GM12872 (cell line): ENCODE measurements around the gene NFIA.

Experiments used
- TF ChIP-seq, protein P1 (sequence below): IDR thresholded peaks from 3 replicates; pipeline ENCODE4 v1.5.1; 2011; ENCODE audit warnings: low read depth, mild to moderate bottlenecking, low read length, moderate library complexity; ENCODE audit not compliant: insufficient read depth

The NFIA gene

DNA sequence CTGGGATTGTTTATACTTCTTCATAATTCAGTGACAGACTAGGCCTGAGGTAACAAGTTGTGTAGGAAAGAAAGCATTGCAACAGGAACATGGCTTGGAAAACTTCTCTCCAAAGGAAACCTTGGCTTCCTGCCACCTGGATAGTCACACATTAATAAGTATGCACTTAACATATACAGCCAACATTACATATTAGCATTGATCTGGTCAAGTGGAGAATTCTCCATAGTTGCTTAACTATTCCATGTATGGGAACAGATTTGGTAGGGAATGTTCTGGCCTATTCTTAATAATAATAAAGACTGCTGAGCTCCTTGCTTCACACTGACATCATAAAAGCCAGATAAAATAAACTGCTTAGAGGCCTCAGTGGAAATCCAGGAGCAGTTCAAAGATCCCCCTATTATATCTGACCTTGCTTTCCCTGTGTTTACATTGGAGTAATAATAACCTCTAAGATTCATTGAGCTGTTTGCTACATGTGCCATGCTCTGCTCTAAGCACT, 27.2 kb upstream of the NFIA start:
- TF ChIP-seq, protein P1, sequence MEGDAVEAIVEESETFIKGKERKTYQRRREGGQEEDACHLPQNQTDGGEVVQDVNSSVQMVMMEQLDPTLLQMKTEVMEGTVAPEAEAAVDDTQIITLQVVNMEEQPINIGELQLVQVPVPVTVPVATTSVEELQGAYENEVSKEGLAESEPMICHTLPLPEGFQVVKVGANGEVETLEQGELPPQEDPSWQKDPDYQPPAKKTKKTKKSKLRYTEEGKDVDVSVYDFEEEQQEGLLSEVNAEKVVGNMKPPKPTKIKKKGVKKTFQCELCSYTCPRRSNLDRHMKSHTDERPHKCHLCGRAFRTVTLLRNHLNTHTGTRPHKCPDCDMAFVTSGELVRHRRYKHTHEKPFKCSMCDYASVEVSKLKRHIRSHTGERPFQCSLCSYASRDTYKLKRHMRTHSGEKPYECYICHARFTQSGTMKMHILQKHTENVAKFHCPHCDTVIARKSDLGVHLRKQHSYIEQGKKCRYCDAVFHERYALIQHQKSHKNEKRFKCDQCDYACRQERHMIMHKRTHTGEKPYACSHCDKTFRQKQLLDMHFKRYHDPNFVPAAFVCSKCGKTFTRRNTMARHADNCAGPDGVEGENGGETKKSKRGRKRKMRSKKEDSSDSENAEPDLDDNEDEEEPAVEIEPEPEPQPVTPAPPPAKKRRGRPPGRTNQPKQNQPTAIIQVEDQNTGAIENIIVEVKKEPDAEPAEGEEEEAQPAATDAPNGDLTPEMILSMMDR, result no peak

- TF ChIP-seq, protein P1, result no peak
Measured at GRCh38 chr1:61056196-61056572, 26.2 kb upstream of the NFIA start.

DNA sequence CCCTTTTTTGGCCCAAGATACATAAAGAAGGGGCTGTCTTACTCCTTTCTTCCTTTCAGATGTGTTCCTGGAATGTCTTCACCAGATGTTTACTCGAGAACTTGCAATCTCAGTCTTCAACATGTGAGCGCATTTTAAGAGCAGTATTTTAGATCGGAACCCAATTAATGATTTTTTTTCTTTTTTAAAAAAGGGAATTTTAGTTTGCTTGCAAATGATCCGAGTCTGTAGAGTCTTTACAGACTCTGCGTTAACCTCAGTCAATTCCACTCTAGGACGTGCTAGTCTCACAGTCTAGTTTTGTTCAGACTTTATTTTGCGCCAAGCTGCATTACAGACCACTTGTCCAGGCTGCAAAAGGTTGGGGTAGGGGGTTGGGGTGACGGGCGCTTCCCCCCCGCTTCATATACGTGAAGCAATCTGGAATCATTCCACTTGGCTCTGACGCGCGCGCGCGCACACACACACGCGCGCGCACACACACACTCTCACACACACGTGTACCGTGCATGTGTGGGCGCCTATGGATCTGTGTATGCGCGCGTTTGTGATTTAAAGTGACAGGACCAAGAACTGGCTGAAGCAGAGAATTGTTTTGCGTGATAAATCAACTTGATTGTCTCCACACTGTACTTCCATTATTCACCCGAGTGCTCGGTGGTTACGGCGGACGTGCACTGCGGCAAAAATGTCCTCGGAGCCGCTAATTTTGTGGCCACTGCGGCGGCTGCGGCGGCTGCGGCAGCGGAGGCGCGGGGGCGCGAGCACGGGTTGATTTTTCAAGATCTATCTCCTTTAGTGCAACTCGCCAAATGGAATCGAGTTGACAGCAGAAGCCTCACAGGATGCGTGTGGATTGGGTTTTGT, 25.6 kb upstream of the NFIA start:
- TF ChIP-seq, protein P1, result no peak

GRCh38 chr1:61058483-61059245, 23.7 kb upstream of the NFIA start:
- TF ChIP-seq, protein P1, result no peak

DNA sequence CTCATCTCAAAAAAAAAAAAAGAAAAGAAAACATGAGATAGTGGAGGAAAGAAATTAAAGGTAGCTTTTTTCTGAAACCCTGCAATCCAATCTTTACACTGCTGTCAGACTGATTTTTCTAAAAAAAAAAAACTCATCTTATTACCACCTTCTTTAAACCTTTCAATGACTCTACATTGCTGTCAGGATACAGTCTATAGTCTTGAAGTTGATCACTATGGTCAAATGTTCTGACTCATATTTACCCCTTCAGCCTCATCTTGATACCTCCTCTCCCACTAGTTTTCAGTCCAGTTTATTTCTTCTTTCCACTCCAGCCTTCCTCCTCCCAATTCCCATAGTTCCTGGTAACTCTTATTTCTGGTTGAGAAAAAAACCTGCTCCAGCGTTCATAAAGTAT, 17.7 kb upstream of the NFIA start:
- TF ChIP-seq, protein P1, result no peak

DNA sequence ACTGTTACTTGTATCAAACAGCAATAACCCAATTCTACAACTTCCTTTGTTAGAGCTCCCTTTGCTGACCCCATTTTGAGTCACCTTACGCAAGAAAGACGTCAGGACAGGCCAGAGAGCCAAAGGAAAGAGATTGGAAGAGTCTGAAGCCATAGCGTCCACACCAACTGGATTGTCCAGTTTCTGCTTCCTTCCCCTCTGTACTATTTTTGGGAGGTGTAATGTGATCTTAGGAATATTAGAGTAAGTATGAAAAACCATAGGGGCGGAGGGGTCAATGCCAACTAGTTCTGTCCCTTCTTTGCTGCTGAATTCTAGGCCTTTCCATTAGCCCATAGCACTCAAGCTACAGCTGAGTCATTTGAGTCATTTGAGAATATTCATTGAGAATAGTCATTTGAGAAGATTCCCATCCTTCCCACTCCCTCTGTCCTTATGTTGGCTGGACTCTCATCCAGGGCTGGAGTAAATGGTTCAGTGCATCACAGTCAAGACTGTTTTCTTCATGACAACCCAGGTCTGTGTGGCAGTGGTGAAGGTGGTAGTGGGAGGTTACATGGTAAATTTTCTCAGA, 14.8 kb upstream of the NFIA start:
- TF ChIP-seq, protein P1, result no peak

DNA sequence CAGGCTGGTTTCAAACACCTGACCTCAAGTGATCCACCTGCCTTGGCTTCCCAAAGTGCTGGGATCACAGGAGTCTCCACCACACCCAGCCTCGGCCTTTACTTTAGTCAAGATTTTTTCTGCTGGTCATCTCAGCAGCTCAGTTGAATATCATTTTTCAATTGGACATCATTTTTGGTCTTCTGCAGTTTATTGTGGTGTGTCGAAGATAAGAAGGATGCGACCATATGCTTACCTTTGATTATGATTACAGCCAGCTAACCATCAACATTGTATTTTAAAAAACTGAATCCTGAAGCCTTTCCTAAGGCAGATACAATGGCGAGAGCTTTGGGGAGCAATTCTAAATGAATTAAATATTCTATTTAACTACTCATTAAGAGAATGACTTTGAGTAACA, 12.3 kb upstream of the NFIA start:
- TF ChIP-seq, protein P1, result no peak
